Left ventricle myocardium inferior (tissue), 1 donor: ENCODE results near the gene ELFN2. TPM values are rescaled to one million over a fixed set of nuclear protein-coding genes. Genes with fewer than 3 reads are reported as not detected.

ENCODE experiments used
- DNase-seq: peaks from one replicate; pipeline ENCODE4 v3.0.0-alpha.2; 2020
- H3K27ac ChIP-seq: fragments of 200-600 bp; replicated peaks from 2 replicates; pipeline ENCODE4 v1.8.0; 2021
- H3K27me3 ChIP-seq: fragments of 200-600 bp; 2 replicates; pipeline ENCODE4 v1.8.0; 2021; ENCODE audit warnings: low read depth
- H3K36me3 ChIP-seq: fragments of 200-600 bp; 2 replicates; pipeline ENCODE4 v1.8.0; 2021
- H3K4me1 ChIP-seq: fragments of 200-600 bp; 2 replicates; pipeline ENCODE4 v1.8.0; 2021
- H3K4me3 ChIP-seq: fragments of 200-600 bp; 2 replicates; pipeline ENCODE4 v1.8.0; 2021; ENCODE audit warnings: mild to moderate bottlenecking, moderate library complexity
- H3K9me3 ChIP-seq: fragments of 200-600 bp; replicated peaks from 2 replicates; pipeline ENCODE4 v1.8.0; 2021
- intact Hi-C: fragments of 100-400 bp; cut with micrococcal nuclease; formaldehyde crosslinking; loops from one replicate; pipeline ENCODE4 v1.11.0; 2022
- total RNA-seq: library from RNA; stranded (reverse); fragmentation: NEBNext Ultra II Directional; extraction: Animal tissue kit (Norgen Biotek cat#: 25700); gene quantifications from one replicate; pipeline ENCODE4 v1.2.1, GENCODE V29; 2021
- TF ChIP-seq, protein P1 (sequence below): fragments of 200-600 bp; IDR thresholded peaks from 2 replicates; pipeline ENCODE4 v1.8.0; 2021; ENCODE audit warnings: antibody characterized with exemption, mild to moderate bottlenecking, borderline replicate concordance
- donor health status: DM: no; HTN: yes; CAD: no; lungs with severe emphysema.

ELFN2 gene
- total RNA-seq, 1 donor from 2014 or later = not detected

DNA sequence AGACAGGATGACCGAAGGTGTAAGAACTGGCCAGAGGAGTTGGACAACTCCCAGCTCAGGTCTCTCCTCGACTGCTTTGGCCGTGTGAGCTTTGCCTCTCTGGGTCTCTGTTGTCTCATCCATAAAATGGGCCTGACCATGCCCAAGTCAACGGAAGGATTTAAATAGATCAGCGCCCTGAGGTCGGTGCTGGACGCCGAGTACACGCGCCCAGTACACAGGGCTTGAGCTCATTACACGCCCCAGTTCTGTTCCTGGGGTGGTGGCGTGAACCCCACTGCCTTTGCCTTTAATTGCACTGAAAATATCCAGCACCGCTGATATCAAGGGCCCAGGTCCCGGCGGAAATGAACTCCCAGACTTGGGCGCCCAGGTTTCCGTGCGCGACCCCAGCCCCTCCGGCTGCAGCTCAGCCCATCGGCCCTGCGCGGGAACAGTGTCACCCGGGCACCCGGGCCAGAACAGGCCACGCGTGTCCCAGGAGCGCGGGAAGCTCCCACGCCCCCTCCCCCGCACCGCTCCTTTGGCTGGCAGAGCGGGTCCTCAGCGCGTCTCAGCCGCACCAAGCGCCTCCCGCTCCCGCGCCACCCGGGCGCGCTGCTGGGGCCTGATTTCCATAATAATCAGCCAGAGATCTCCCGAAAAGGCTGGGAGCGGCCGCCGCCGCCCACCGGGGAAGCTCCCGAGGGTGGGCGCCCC lies 102.8 kb downstream of the ELFN2 start:
- Histone ChIP-seq H3K36me3 (no peaks in the 10 kb centered on the region), H3K4me1 (peaks cover 6% of the 10 kb centered on the region), H3K4me3 (no peak overlapping the region), H3K27ac (no peak overlapping the region), H3K9me3 (no peaks in the 10 kb centered on the region), H3K27me3 (peaks cover 95% of the 10 kb centered on the region)
- no peak for DNase-seq
- TF ChIP-seq, protein P1, sequence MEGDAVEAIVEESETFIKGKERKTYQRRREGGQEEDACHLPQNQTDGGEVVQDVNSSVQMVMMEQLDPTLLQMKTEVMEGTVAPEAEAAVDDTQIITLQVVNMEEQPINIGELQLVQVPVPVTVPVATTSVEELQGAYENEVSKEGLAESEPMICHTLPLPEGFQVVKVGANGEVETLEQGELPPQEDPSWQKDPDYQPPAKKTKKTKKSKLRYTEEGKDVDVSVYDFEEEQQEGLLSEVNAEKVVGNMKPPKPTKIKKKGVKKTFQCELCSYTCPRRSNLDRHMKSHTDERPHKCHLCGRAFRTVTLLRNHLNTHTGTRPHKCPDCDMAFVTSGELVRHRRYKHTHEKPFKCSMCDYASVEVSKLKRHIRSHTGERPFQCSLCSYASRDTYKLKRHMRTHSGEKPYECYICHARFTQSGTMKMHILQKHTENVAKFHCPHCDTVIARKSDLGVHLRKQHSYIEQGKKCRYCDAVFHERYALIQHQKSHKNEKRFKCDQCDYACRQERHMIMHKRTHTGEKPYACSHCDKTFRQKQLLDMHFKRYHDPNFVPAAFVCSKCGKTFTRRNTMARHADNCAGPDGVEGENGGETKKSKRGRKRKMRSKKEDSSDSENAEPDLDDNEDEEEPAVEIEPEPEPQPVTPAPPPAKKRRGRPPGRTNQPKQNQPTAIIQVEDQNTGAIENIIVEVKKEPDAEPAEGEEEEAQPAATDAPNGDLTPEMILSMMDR = no peak
- intact Hi-C loops = loop anchor here (10.0 kb wide), 1 partner anchor 110 kb away; no protein-coding TSS in a partner anchor

DNA sequence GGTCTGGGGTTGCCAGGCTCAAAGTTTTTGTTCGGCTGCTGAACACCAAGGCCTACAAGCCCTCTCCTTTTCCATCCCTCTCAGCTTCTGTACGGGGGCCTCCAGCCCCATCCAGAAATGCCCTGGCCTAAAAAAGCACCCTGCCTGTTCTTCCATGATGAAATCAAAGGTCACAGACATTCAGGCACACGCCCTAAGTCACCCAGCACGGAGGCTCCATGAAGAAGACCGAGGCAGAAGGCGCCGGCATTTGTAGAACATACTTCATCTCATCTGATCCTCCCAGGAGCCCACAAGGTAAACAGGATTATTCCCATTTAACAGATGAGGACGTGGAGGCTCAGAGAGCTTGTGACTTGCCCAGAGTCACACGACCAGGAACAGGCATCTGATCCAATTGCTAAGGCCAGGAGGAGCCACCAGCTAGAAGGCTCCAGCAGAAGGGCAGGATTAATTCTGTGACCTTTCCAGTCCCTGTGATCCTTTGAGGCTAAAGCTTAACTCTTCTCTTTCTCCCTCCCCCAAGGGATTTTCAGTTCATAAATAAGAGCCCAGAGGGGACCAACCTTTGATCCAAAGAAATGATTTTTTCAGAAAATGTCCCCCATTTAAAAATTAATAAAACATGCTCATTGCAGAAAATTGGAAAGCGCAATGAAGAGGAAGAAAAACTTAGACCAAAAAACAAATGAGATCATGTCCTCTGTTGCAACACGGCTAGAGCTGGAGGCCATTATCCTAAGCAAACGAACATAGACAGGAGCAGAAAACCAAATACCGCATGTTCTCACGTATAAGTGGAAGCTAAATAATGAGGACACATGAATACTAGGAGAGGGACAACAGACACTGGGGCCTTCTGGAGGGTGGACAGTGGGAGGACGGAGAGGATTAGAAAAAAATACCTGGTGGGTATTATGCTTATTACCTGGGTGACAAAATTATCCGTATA lies 106.3 kb downstream of the ELFN2 start:
- TF ChIP-seq, protein P1 = no peak
- no peak for DNase-seq
- H3K4me1 ChIP-seq = peaks cover 6% of the 10 kb centered on the region
- H3K27ac ChIP-seq = no peak overlapping the region
- no peaks in the 10 kb centered on the region for H3K9me3 ChIP-seq
- intact Hi-C loops = loop anchor here (10.0 kb wide), 1 partner anchor 114 kb away; no protein-coding TSS in a partner anchor
- H3K27me3 ChIP-seq = peaks cover 98% of the 10 kb centered on the region
- H3K4me3 ChIP-seq = no peak overlapping the region
- H3K36me3 ChIP-seq = no peaks in the 10 kb centered on the region

DNA sequence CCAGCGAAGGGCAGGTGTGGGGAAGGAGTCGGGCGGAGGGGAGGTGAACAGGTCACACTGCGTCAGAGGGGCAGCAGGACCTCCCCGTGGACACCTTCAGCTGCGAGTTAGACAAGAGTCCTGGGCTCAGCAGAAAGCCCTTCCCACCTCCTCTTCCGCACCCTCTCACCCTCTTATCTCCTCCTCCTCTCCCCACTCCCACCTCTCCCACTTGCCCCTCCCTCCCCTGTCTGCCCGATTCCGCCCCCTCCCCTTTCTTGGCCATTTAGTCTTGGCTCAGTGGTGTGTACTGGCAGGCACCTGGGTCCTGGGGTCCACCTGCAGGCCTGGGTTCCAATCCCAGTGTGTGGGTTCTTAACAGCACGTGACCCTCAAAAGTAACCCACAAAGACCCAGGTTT lies 107.8 kb downstream of the ELFN2 start:
- Histone ChIP-seq H3K27me3 (peaks cover 97% of the 10 kb centered on the region), H3K4me3 (no peak overlapping the region), H3K27ac (no peak overlapping the region), H3K9me3 (no peaks in the 10 kb centered on the region), H3K4me1 (peaks cover 2% of the 10 kb centered on the region), H3K36me3 (no peaks in the 10 kb centered on the region)
- no peak for DNase-seq
- TF ChIP-seq, protein P1 = no peak
- intact Hi-C loops = no loop called here

DNA sequence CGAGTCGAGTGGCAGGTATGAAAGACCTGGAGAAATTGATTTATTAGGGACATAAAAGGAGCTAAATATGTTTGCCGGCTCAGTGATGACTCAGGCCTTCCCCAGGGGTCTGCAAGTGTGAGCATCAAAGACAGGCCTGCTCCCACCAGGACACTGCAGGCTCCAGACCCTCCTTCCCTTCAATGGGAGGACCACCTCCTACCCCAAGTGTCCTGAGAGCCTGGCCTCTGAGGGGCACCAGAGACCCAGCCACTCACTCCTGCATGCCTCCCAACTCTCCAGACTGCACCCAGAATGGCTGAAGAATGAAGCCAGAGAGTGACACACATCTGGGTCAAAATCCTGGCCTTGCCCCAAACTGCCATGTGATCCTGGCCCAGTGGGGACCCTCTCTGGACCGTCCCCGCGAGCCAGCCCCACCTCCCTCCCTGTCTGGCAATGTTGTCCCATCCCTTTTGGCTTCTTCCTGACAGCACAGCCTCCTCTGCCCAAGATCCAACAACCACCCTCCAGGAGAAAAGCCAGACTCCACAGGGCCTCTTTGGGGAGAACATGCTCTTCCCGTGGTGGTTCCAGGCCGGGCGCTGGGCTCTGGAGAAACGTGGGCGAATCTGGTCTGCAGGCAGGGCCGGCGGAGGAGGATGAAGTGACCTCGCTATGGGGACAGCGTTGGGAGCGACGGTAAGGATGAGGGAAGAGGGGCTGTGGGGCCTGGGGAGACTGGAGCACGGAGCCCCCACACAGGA lies 108.7 kb downstream of the ELFN2 start:
- DNase-seq = no peak
- H3K27me3 ChIP-seq = peaks cover 94% of the 10 kb centered on the region
- TF ChIP-seq, protein P1 = no peak
- intact Hi-C loops = no loop called here
- no peaks in the 10 kb centered on the region for H3K36me3 ChIP-seq
- H3K4me1 ChIP-seq = peaks cover 9% of the 10 kb centered on the region
- H3K27ac ChIP-seq = no peak overlapping the region
- no peak overlapping the region for H3K4me3 ChIP-seq
- no peaks in the 10 kb centered on the region for H3K9me3 ChIP-seq

Other genes starting within 250 kb of the ELFN2 start
- 1.3 TPM for gene C1QTNF6, start 239.2 kb downstream of the ELFN2 start, total RNA-seq
- gene SSTR3, start 215.0 kb downstream of the ELFN2 start, total RNA-seq = not detected
- 1.8 TPM for gene RAC2, start 183.2 kb downstream of the ELFN2 start, total RNA-seq
- 4.8 TPM for gene CYTH4, start 145.0 kb downstream of the ELFN2 start, total RNA-seq
- gene MFNG, start 58.9 kb upstream of the ELFN2 start, total RNA-seq = 11.8 TPM
- gene CARD10, start 91.9 kb upstream of the ELFN2 start, total RNA-seq = 9.0 TPM
- 17.7 TPM for gene CDC42EP1, start 133.0 kb upstream of the ELFN2 start, total RNA-seq
- gene LGALS2, start 152.6 kb upstream of the ELFN2 start, total RNA-seq = not detected
- gene GGA1, start 181.4 kb upstream of the ELFN2 start, total RNA-seq = 27.5 TPM
- gene SH3BP1, start 212.2 kb upstream of the ELFN2 start, total RNA-seq = 2.5 TPM
- 23.9 TPM for gene PDXP, start 231.2 kb upstream of the ELFN2 start, total RNA-seq
- 843 TPM for gene LGALS1, start 248.2 kb upstream of the ELFN2 start, total RNA-seq